Liver (tissue), 9 donors: Measurements from ENCODE around the gene CDCA8. TPM values are rescaled to one million over a fixed set of nuclear protein-coding genes. Genes with fewer than 3 reads are reported as not detected.

Experiments
- DNase-seq: peaks from one replicate; pipeline ENCODE4 v3.0.0-alpha.2; 2017; ENCODE audit warnings: low spot score
- H3K27ac ChIP-seq, 2 donors: one replicate each; pipeline ENCODE4 v1.7.0; 2013; ENCODE audit warnings: inconsistent platforms in 2 of 2, low read length in 2 of 2, control low read depth in 1 of 2, low read depth in 1 of 2, mild to moderate bottlenecking in 1 of 2
- H3K27me3 ChIP-seq, 4 donors: one replicate each; pipeline versions ENCODE4 v1.6.1 to v1.7.0; 2013; ENCODE audit warnings: low read length in 3 of 4, inconsistent platforms in 1 of 4, mild to moderate bottlenecking in 1 of 4, moderate library complexity in 1 of 4; ENCODE audit not compliant: control insufficient read depth in 4 of 4, insufficient read depth in 4 of 4
- H3K36me3 ChIP-seq, 4 donors: one replicate each; pipeline versions ENCODE4 v1.6.1 to v1.7.0; 2013; ENCODE audit warnings: low read length in 3 of 4, mild to moderate bottlenecking in 3 of 4, low read depth in 1 of 4, moderate library complexity in 1 of 4; ENCODE audit not compliant: control insufficient read depth in 4 of 4, insufficient read depth in 3 of 4
- H3K4me1 ChIP-seq, 4 donors: one replicate each; pipeline versions ENCODE4 v1.6.1 to v1.7.0; 2013; ENCODE audit warnings: low read length in 3 of 4, mild to moderate bottlenecking in 3 of 4, moderate library complexity in 1 of 4; ENCODE audit not compliant: control insufficient read depth in 4 of 4, insufficient read depth in 4 of 4
- H3K4me3 ChIP-seq, 3 donors: one replicate each; pipeline versions ENCODE4 v1.6.1 to v1.7.0; 2013; ENCODE audit warnings: low read length in 3 of 3, control low read depth in 1 of 3, low read depth in 1 of 3, mild to moderate bottlenecking in 1 of 3
- H3K9ac ChIP-seq, 2 donors: one replicate each; pipeline ENCODE4 v1.7.0; 2013; ENCODE audit warnings: low read length in 2 of 2, mild to moderate bottlenecking in 2 of 2, moderate library complexity in 2 of 2, control low read depth in 1 of 2, low read depth in 1 of 2
- H3K9me3 ChIP-seq, 4 donors: one replicate each; pipeline versions ENCODE4 v1.6.1 to v1.7.0; 2013; ENCODE audit warnings: low read length in 3 of 4; ENCODE audit not compliant: control insufficient read depth in 4 of 4
- EGR1 ChIP-seq, 2 donors: IDR thresholded peaks; 2 replicates each; pipeline ENCODE4 v1.6.1; 2016 to 2018; ENCODE audit warnings: antibody characterized with exemption in 2 of 2, low read depth in 2 of 2
- FOXA1 ChIP-seq: IDR thresholded peaks from 2 replicates; pipeline ENCODE4 v1.6.1; 2016; ENCODE audit warnings: antibody characterized with exemption
- FOXA2 ChIP-seq: IDR thresholded peaks from 2 replicates; pipeline ENCODE4 v1.6.1; 2016; ENCODE audit warnings: antibody characterized with exemption
- GABPA ChIP-seq, 2 donors: IDR thresholded peaks in 1 of 2; conservative IDR thresholded peaks in 1 of 2; 2 replicates each; pipeline ENCODE4 v1.6.1; 2016; ENCODE audit warnings: antibody characterized with exemption in 2 of 2, mild to moderate bottlenecking in 1 of 2, moderate library complexity in 1 of 2
- HNF4A ChIP-seq, 2 donors: conservative IDR thresholded peaks; 2 replicates each; pipeline ENCODE4 v1.6.1; 2016; ENCODE audit warnings: antibody characterized with exemption in 2 of 2, mild to moderate bottlenecking in 2 of 2
- HNF4G ChIP-seq: IDR thresholded peaks from 2 replicates; pipeline ENCODE4 v1.6.1; 2016; ENCODE audit warnings: antibody characterized with exemption
- JUND ChIP-seq, 2 donors: IDR thresholded peaks; 2 replicates each; pipeline ENCODE4 v1.6.1; 2016; ENCODE audit warnings: antibody characterized with exemption in 2 of 2
- RAD21 ChIP-seq, 2 donors: IDR thresholded peaks; 2 replicates each; pipeline ENCODE4 v1.6.1; 2016; ENCODE audit warnings: antibody characterized with exemption in 2 of 2, mild to moderate bottlenecking in 2 of 2
- RXRA ChIP-seq, 2 donors: IDR thresholded peaks; 2 replicates each; pipeline ENCODE4 v1.6.1; 2017 to 2018; ENCODE audit warnings: antibody characterized with exemption in 2 of 2, mild to moderate bottlenecking in 1 of 2
- SP1 ChIP-seq: IDR thresholded peaks from 2 replicates; pipeline ENCODE4 v1.6.1; 2018; ENCODE audit warnings: antibody characterized with exemption, mild to moderate bottlenecking
- TAF1 ChIP-seq: conservative IDR thresholded peaks from 2 replicates; pipeline ENCODE4 v1.6.1; 2016; ENCODE audit warnings: antibody characterized with exemption, mild to moderate bottlenecking
- YY1 ChIP-seq: IDR thresholded peaks from 2 replicates; pipeline ENCODE4 v1.6.1; 2016; ENCODE audit warnings: antibody characterized with exemption, mild to moderate bottlenecking
- WGBS: extraction: QIAGEN DNeasy Blood & Tissue Kit; methylation state at CpG from one replicate; pipeline ENCODE4 v1.1.7; 2013; 5-methylcytosine and 5-hydroxymethylcytosine counted together
- polyA plus RNA-seq, 2 donors: library from polyadenylated mRNA; stranded (reverse) in 1 of 2; unstranded in 1 of 2; fragments of 200-250 nt in 1 of 2; fragments of >200 nt in 1 of 2; fragmentation: Nextera tagmentation in 1 of 2; extraction: Ambion mirVana in 1 of 2; gene quantifications; one replicate each; pipeline versions ENCODE4 v1.2.1 to v1.2.3, GENCODE V29; 2013 to 2015
- total RNA-seq, 2 donors: library from RNA; depleted of rRNA; stranded (reverse); fragments of >200 nt; gene quantifications; one replicate each; pipeline ENCODE4 v1.2.3, GENCODE V29; 2014
- TF ChIP-seq, protein P1 (sequence below): fragments of 150-350 bp; IDR thresholded peaks from 2 replicates; pipeline ENCODE4 v1.5.1; 2017; ENCODE audit warnings: improper control_type of control experiment, low read depth, low read length; ENCODE audit not compliant: missing input control
- TF ChIP-seq, protein P2 (sequence below): IDR thresholded peaks from 2 replicates; pipeline ENCODE4 v1.6.1; 2016; ENCODE audit warnings: antibody characterized with exemption, mild to moderate bottlenecking
- TF ChIP-seq, protein P3 (sequence below): IDR thresholded peaks from 2 replicates; pipeline ENCODE4 v1.6.1; 2016; ENCODE audit warnings: antibody characterized with exemption
- donor health status: healthy.
- donor health status: healthy.
- donor health status: healthy.
- donor health status: healthy.
- donor health status: healthy.

CDCA8 gene
- total and polyA plus RNA-seq, 4 donors = 0.25 to 16.5 (median 1.4) TPM

DNA sequence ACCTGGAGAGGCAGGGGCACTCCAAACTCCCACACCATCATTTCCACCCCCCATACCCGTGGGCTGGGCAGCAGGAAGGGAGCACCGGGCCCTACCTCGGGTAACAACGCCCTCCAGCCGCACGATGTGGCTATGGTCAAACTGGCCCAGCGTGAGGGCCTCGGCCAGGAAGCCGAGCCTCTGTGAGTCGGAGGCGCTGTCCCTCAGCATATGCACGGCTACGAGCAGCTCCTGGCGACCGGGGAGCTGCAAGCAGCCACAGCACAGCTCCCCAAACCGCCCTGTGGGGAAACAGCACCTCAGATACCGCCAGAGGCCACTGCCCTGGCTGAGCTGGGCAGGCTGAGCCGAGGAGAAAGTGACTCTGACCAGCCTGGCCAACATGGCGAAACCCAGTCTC, 29.2 kb downstream of the CDCA8 start:
- Histone ChIP-seq H3K4me3 (no peak overlapping the region), H3K27me3 (no peaks in the 10 kb centered on the region), H3K36me3 (no peaks in the 10 kb centered on the region), H3K9ac (no peak overlapping the region), H3K4me1 (no peaks in the 10 kb centered on the region), H3K27ac (no peak overlapping the region), H3K9me3 (no peaks in the 10 kb centered on the region)
- WGBS = 75% methylated on average over 19 of the region's 19 CpGs
- TF ChIP-seq FOXA1 (no peak), EGR1 (IDR thresholded peaks at IDR 0.05; ENCODE audit: low read depth in 2 of 2) (no peak), TAF1 (no peak)
- no peak for DNase-seq

- TF ChIP-seq, protein P1, sequence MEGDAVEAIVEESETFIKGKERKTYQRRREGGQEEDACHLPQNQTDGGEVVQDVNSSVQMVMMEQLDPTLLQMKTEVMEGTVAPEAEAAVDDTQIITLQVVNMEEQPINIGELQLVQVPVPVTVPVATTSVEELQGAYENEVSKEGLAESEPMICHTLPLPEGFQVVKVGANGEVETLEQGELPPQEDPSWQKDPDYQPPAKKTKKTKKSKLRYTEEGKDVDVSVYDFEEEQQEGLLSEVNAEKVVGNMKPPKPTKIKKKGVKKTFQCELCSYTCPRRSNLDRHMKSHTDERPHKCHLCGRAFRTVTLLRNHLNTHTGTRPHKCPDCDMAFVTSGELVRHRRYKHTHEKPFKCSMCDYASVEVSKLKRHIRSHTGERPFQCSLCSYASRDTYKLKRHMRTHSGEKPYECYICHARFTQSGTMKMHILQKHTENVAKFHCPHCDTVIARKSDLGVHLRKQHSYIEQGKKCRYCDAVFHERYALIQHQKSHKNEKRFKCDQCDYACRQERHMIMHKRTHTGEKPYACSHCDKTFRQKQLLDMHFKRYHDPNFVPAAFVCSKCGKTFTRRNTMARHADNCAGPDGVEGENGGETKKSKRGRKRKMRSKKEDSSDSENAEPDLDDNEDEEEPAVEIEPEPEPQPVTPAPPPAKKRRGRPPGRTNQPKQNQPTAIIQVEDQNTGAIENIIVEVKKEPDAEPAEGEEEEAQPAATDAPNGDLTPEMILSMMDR = no peak
- TF ChIP-seq YY1 (no peak), HNF4G (no peak), FOXA1 (no peak), RAD21 (IDR thresholded peaks at IDR 0.05) (no peak), TAF1 (no peak), HNF4A (conservative IDR thresholded peaks at IDR 0.05) (no peak), FOXA2 (no peak), RXRA (IDR thresholded peaks at IDR 0.05) (no peak), EGR1 (IDR thresholded peaks at IDR 0.05; ENCODE audit: low read depth in 2 of 2) (no peak), GABPA (IDR thresholded peaks at IDR 0.05 in 1 of 2, conservative IDR thresholded peaks at IDR 0.05 in 1 of 2) (no peak), JUND (IDR thresholded peaks at IDR 0.05) (no peak), SP1 (no peak)
- TF ChIP-seq, protein P2, sequence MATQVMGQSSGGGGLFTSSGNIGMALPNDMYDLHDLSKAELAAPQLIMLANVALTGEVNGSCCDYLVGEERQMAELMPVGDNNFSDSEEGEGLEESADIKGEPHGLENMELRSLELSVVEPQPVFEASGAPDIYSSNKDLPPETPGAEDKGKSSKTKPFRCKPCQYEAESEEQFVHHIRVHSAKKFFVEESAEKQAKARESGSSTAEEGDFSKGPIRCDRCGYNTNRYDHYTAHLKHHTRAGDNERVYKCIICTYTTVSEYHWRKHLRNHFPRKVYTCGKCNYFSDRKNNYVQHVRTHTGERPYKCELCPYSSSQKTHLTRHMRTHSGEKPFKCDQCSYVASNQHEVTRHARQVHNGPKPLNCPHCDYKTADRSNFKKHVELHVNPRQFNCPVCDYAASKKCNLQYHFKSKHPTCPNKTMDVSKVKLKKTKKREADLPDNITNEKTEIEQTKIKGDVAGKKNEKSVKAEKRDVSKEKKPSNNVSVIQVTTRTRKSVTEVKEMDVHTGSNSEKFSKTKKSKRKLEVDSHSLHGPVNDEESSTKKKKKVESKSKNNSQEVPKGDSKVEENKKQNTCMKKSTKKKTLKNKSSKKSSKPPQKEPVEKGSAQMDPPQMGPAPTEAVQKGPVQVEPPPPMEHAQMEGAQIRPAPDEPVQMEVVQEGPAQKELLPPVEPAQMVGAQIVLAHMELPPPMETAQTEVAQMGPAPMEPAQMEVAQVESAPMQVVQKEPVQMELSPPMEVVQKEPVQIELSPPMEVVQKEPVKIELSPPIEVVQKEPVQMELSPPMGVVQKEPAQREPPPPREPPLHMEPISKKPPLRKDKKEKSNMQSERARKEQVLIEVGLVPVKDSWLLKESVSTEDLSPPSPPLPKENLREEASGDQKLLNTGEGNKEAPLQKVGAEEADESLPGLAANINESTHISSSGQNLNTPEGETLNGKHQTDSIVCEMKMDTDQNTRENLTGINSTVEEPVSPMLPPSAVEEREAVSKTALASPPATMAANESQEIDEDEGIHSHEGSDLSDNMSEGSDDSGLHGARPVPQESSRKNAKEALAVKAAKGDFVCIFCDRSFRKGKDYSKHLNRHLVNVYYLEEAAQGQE = no peak
- TF ChIP-seq, protein P3, sequence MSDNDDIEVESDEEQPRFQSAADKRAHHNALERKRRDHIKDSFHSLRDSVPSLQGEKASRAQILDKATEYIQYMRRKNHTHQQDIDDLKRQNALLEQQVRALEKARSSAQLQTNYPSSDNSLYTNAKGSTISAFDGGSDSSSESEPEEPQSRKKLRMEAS = no peak
- WGBS = 83% methylated on average over 14 of the region's 14 CpGs
Observed at GRCh38 chr1:37722181-37723071, 30.1 kb downstream of the CDCA8 start.

More at GRCh38 chr1:37722181-37723071, 30.1 kb downstream of the CDCA8 start:
- Histone ChIP-seq H3K36me3 (no peaks in the 10 kb centered on the region), H3K9me3 (no peaks in the 10 kb centered on the region), H3K27me3 (no peaks in the 10 kb centered on the region), H3K4me1 (no peaks in the 10 kb centered on the region), H3K27ac (no peak overlapping the region), H3K4me3 (no peak overlapping the region), H3K9ac (no peak overlapping the region)
- no peak for DNase-seq
